Stomach (tissue), 9 donors: Measurements from ENCODE around the gene CST1. TPM values are rescaled to one million over a fixed set of nuclear protein-coding genes. Genes with fewer than 3 reads are reported as not detected.
"Not testable (repeated sequence)": the region's sequence is repeated elsewhere in the genome, so short reads cannot be mapped to it uniquely, and the experiment has no call there.

ENCODE experiments used
- DNase-seq, 2 donors: peaks; one replicate each; pipeline versions ENCODE4 v3.0.0 to v3.0.0-alpha.2; 2013 to 2019
- H3K27ac ChIP-seq, 5 donors: fragments of 200-600 bp in 4 of 5; sonication (generic) in 4 of 5; one replicate each; pipeline ENCODE4 v1.5.1; 2013 to 2019; ENCODE audit warnings: mild to moderate bottlenecking in 1 of 5, moderate library complexity in 1 of 5
- H3K27me3 ChIP-seq, 3 donors: fragments of 200-600 bp; sonication (generic); one replicate each; pipeline ENCODE4 v1.5.1; 2017 to 2019; ENCODE audit warnings: mixed run types in 1 of 3
- H3K36me3 ChIP-seq, 4 donors: fragments of 200-600 bp; sonication (generic); 1 replicate in 3 of 4; 2 replicates in 1 of 4; pipeline ENCODE4 v1.5.1; 2016 to 2019
- H3K4me1 ChIP-seq, 4 donors: fragments of 200-600 bp; sonication (generic); one replicate each; pipeline ENCODE4 v1.5.1; 2016 to 2019
- H3K4me3 ChIP-seq, 4 donors: fragments of 200-600 bp; sonication (generic) in 3 of 4; one replicate each; pipeline ENCODE4 v1.5.1; 2016 to 2019; ENCODE audit warnings: mild to moderate bottlenecking in 1 of 4
- H3K9me3 ChIP-seq, 4 donors: fragments of 200-600 bp; sonication (generic); one replicate each; pipeline ENCODE4 v1.5.1; 2016 to 2019
- CTCF ChIP-seq, 7 experiments: fragments of 450-650 bp in 4 of 7; fragments of 200-600 bp in 3 of 7; sonication (generic) in 3 of 7; IDR thresholded peaks; one replicate each; pipeline ENCODE4 v1.5.1; 2016 to 2019; ENCODE audit warnings: antibody characterized with exemption in 7 of 7, control low read depth in 2 of 7, mild to moderate bottlenecking in 1 of 7
- EP300 ChIP-seq: sonication (generic); formaldehyde crosslinking; IDR thresholded peaks from one replicate; pipeline ENCODE4 v1.6.1; 2017; ENCODE audit warnings: antibody characterized with exemption
- POLR2A ChIP-seq, 4 donors: fragments of 450-650 bp; IDR thresholded peaks; one replicate each; pipeline ENCODE4 v1.6.1; 2016; ENCODE audit warnings: antibody characterized with exemption in 4 of 4, control low read depth in 2 of 4, mild to moderate bottlenecking in 1 of 4, moderate library complexity in 1 of 4
- POLR2AphosphoS5 ChIP-seq, 3 donors: sonication (generic); formaldehyde crosslinking; IDR thresholded peaks; one replicate each; pipeline ENCODE4 v1.6.1; 2016; ENCODE audit warnings: antibody characterized with exemption in 3 of 3
- WGBS, 5 donors: extraction: QIAGEN DNeasy Blood & Tissue Kit in 3 of 5; methylation state at CpG; one replicate each; pipeline versions ENCODE4 v1.1.5 to v1.1.7; 2013 to 2018; 5-methylcytosine and 5-hydroxymethylcytosine counted together
- intact Hi-C: fragments of 100-400 bp; cut with DNase I; formaldehyde crosslinking; loops from one replicate; pipeline ENCODE4 v1.15.1; 2023; ENCODE audit warnings: low total_unique reads
- polyA plus RNA-seq, 3 donors: library from polyadenylated mRNA; stranded (reverse); fragments of 200-250 nt; gene quantifications; one replicate each; pipeline ENCODE4 v1.2.3, GENCODE V29; 2013
- total RNA-seq, 5 donors: library from RNA; depleted of rRNA; stranded (reverse); fragments of >200 nt; gene quantifications; one replicate each; pipeline versions ENCODE4 v1.1.0 to v1.2.3, GENCODE V29; 2014 to 2016
- donor health status: healthy with polysubstance abuse.
- donor health status: Bipolar disorder and iron deficiency.
- donor health status: healthy.

Gene CST1
- total and polyA plus RNA-seq, 8 donors: 0.23 TPM; not detected in 7

GRCh38 chr20:23774081-23774480 lies 23.3 kb upstream of the CST1 start:
- 68 to 89% (median 80%) methylated on average over 7 of the region's 7 CpGs for WGBS, 5 donors
- no peak for TF ChIP-seq POLR2A (IDR thresholded peaks at IDR 0.05)
- TF ChIP-seq POLR2AphosphoS5 (IDR thresholded peaks at IDR 0.05): no peak
- TF ChIP-seq EP300: no peak
- no peak for TF ChIP-seq CTCF (IDR thresholded peaks at IDR 0.05)
- Histone ChIP-seq H3K27ac (no peak overlapping the region), H3K4me1 (no peaks in the 10 kb centered on the region), H3K4me3 (no peak overlapping the region), H3K27me3 (peaks cover 0 to 31% (median 0%) of the 10 kb centered on the region in 3 donors), H3K9me3 (no peaks in the 10 kb centered on the region), H3K36me3 (no peaks in the 10 kb centered on the region)
- intact Hi-C loops: no loop called here
- no peak for DNase-seq

DNA sequence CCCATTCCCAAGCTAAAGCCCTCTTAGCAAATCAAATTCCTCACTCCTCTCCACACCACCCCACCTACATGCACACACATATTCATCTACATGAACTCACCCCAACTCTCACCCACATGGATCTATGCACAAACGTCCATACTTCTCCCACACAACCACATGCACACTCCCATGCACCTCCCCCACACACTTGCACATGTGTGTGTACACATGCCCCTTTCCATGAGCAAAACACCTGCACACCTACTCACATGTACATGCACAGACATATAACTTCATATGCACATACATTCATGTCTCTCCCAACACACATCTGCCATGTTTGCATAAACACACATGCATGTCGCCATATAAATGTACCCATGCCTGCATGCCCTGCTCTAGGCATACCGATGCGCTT lies 22.8 kb upstream of the CST1 start:
- H3K4me3 ChIP-seq: no peak overlapping the region
- WGBS, 5 donors: 84 to 88% (median 86%) methylated on average over 4 of the region's 4 CpGs
- DNase-seq: no peak
- no peaks in the 10 kb centered on the region for H3K9me3 ChIP-seq
- H3K27me3 ChIP-seq: peaks cover 0 to 31% (median 0%) of the 10 kb centered on the region in 3 donors
- no peak for TF ChIP-seq POLR2AphosphoS5 (IDR thresholded peaks at IDR 0.05)
- TF ChIP-seq EP300: no peak
- no peak for TF ChIP-seq POLR2A (IDR thresholded peaks at IDR 0.05)
- no peak for TF ChIP-seq CTCF (IDR thresholded peaks at IDR 0.05)
- H3K36me3 ChIP-seq: no peaks in the 10 kb centered on the region
- intact Hi-C loops: no loop called here
- no peaks in the 10 kb centered on the region for H3K4me1 ChIP-seq
- no peak overlapping the region for H3K27ac ChIP-seq

- intact Hi-C loops: no loop called here
- Histone ChIP-seq H3K27me3 (peaks cover 0 to 31% (median 0%) of the 10 kb centered on the region in 3 donors), H3K36me3 (no peaks in the 10 kb centered on the region), H3K9me3 (no peaks in the 10 kb centered on the region), H3K4me3 (no peak overlapping the region), H3K27ac (no peak overlapping the region), H3K4me1 (no peaks in the 10 kb centered on the region)
- TF ChIP-seq EP300 (no peak), POLR2AphosphoS5 (IDR thresholded peaks at IDR 0.05) (no peak), CTCF (IDR thresholded peaks at IDR 0.05) (no peak), POLR2A (IDR thresholded peaks at IDR 0.05) (no peak)
- DNase-seq: no peak
- WGBS, 5 donors: 78 to 92% (median 86%) methylated on average over 7 to 8 of the region's 8 CpGs
Measured at GRCh38 chr20:23773127-23773526, 22.4 kb upstream of the CST1 start.

- 67 to 85% (median 80%) methylated on average over 3 of the region's 3 CpGs for WGBS, 5 donors
- no peak for DNase-seq
- Histone ChIP-seq H3K27me3 (peaks cover 0 to 31% (median 0%) of the 10 kb centered on the region in 3 donors), H3K4me1 (no peaks in the 10 kb centered on the region), H3K36me3 (no peaks in the 10 kb centered on the region), H3K4me3 (no peak overlapping the region), H3K27ac (no peak overlapping the region), H3K9me3 (no peaks in the 10 kb centered on the region)
- intact Hi-C loops: no loop called here
- no peak for TF ChIP-seq POLR2A (IDR thresholded peaks at IDR 0.05)
Measured at GRCh38 chr20:23772074-23772473, 21.3 kb upstream of the CST1 start.

DNA sequence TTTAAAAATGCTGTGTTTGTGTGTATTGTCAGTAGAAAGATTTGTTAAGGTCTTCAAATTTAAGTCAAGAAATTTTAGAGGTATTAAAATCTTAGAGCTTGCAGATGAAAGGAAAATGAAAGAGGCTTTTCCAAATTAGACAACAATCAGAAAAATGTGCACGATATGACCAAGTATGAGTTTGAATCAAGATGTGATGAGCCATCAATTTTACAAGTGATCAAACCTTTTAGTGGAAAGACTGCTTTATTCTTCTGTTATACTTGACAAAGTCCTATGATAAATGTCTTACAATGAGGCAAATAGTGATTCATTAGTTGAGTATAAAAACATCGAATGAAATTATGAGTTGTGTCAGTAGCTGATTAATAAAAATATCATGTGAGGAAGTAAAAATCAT lies 19.6 kb upstream of the CST1 start:
- H3K4me3 ChIP-seq: no peak overlapping the region
- H3K4me1 ChIP-seq: no peaks in the 10 kb centered on the region
- no peaks in the 10 kb centered on the region for H3K36me3 ChIP-seq
- H3K9me3 ChIP-seq: peaks cover 0 to 6% (median 0%) of the 10 kb centered on the region in 4 donors
- DNase-seq: no peak
- intact Hi-C loops: no loop called here
- no peak overlapping the region for H3K27ac ChIP-seq
- H3K27me3 ChIP-seq: peaks cover 0 to 17% (median 0%) of the 10 kb centered on the region in 3 donors
- TF ChIP-seq CTCF (IDR thresholded peaks at IDR 0.05) (no peak), EP300 (no peak), POLR2A (IDR thresholded peaks at IDR 0.05) (no peak), POLR2AphosphoS5 (IDR thresholded peaks at IDR 0.05) (no peak)
- WGBS, 5 donors: 67 to 83% (median 80%) methylated on average over 2 of the region's 2 CpGs

DNA sequence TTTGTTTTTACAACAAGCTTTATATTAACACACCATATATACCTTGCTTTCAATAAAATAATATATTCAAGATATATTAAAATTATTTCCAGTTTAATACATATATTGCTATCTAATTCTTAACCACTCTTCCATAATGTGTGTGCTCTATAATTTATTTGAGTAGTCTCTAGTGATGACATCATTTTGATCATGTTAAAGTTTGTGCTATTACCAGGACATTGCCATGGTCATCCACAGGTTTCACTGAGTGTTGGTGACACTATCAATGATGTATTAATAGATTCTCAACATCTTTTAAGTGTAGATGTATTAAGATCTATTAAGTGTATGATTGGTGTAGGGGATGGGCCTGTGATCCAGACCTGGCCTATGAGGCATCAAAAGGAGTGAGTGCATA lies 17.8 kb upstream of the CST1 start:
- H3K4me1 ChIP-seq, H3K9me3 ChIP-seq, DNase-seq, H3K36me3 ChIP-seq, H3K27ac ChIP-seq, H3K4me3 ChIP-seq, intact Hi-C loops: not testable (repeated sequence)
- peaks cover 0 to 11% (median 0%) of the 10 kb centered on the region in 3 donors for H3K27me3 ChIP-seq
